ENCODE results near the gene ACKR4. TPM values are rescaled to one million over a fixed set of nuclear protein-coding genes. Genes with fewer than 3 reads are reported as not detected.
"Not testable (repeated sequence)": the region's sequence is repeated elsewhere in the genome, so short reads cannot be mapped to it uniquely, and the experiment has no call there.

ACKR4 gene
- polyA plus RNA-seq, 4 donors = 1.6 to 6.6 (median 2.2) TPM

DNA sequence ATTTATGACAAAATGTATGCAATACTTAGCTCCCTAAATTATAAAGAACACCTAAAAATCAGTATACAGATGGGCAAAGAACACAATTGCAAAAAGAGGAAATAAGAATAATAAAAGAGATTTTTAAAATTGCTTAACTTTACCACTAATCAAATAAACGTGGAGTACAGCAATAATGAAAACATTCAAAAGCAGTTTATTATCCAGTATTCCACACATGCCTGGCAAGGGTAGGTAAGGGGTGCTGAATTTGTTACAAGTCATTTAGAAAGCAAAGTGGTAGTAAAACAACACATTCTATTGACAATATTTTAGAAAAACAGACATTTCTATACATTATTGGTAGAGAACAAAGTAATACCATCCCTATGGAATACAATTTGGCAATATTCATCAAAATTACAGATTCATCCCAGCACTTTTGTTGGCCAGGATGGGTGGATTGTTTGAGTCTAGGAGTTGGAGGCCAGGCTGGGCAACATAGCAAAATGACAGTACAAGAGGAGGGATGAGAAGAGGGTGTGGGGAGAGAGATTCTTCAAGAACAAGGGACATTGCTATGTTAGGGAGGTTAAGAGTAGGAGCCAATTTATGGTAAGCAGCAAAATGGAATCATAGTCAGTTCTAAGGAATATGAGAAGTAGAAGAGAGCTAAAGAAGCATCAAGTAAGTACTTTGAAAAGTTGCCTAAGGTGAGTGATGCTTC, 3.7 kb upstream of the ACKR4 start:
- no peak for DNase-seq (ENCODE audit: low read depth in 4 of 4, low spot score in 3 of 4)

GRCh38 chr3:132593947-132594323, 3.1 kb upstream of the ACKR4 start:
- DNase-seq (ENCODE audit: low read depth in 4 of 4, low spot score in 3 of 4) = no peak

- DNase-seq (ENCODE audit: low read depth in 4 of 4, low spot score in 3 of 4) = no peak
Observed at GRCh38 chr3:132594498-132594897, 2.6 kb upstream of the ACKR4 start.

DNA sequence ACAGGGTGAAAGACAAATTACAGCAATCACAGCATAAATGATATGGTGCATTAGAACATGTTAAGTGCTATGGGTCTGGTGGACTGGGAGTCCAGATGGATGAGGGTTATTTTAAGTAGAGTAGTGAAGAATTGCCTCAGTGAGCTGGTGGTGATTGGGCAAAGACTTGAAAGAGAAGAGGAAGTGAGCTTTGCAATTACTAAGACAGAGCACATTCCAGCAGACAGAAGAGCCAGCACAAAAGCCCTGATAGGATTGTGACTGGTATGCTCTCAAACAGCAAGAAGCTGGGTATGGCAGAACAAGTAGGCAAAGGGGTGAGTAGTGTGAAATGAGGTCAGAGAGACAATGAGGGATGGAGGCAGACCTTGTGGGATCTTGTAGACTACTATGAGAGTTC, 2.1 kb upstream of the ACKR4 start:
- DNase-seq (ENCODE audit: low read depth in 4 of 4, low spot score in 3 of 4) = no peak

DNA sequence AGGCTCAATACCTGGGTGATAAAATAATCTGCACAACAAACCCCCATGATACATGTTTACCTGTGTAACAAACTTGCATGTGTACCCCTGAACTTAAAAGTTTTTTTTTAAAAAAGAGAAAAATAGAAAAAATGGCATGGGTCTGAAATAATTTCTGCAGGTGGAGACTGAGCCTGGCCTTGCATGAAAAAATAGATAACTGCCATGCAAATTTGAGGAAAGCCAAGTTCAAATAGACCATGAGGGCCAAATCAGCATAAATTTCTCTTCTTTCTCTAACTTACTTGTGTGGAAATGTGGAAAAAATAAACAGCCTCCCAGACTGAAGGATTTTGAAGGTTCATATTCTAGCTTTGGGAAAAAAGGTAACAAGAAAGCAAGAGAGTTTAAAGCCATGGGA, 744 bp upstream of the ACKR4 start:
- DNase-seq (ENCODE audit: low read depth in 4 of 4, low spot score in 3 of 4) = no peak

GRCh38 chr3:132597660-132598059, 590 bp downstream of the ACKR4 start:
- no peak for DNase-seq (ENCODE audit: low read depth in 4 of 4, low spot score in 3 of 4)

DNA sequence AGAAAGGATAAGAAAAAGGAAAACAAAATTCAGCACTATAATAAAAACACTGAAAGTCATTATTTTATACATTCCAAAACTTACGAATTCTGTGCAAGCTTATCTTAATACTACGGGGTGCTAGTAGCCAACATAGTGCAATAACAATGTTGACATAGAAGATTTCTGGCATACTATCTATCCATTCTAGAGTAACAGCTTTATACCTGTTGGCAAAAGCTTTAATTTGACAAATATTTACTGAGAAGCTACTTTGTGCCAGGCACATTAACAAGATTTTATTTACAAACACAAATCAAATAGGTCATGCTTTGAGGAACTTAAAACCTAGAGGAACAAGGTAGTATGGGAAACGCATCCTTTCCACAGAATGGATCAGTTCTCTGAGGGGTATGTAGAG, 1.1 kb downstream of the ACKR4 start:
- no peak for DNase-seq (ENCODE audit: low read depth in 4 of 4, low spot score in 3 of 4)

DNA sequence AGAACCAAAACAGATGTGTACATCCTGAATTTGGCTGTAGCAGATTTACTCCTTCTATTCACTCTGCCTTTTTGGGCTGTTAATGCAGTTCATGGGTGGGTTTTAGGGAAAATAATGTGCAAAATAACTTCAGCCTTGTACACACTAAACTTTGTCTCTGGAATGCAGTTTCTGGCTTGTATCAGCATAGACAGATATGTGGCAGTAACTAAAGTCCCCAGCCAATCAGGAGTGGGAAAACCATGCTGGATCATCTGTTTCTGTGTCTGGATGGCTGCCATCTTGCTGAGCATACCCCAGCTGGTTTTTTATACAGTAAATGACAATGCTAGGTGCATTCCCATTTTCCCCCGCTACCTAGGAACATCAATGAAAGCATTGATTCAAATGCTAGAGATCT, 3.5 kb downstream of the ACKR4 start:
- not testable (repeated sequence) for DNase-seq (ENCODE audit: low read depth in 4 of 4, low spot score in 3 of 4)

DNA sequence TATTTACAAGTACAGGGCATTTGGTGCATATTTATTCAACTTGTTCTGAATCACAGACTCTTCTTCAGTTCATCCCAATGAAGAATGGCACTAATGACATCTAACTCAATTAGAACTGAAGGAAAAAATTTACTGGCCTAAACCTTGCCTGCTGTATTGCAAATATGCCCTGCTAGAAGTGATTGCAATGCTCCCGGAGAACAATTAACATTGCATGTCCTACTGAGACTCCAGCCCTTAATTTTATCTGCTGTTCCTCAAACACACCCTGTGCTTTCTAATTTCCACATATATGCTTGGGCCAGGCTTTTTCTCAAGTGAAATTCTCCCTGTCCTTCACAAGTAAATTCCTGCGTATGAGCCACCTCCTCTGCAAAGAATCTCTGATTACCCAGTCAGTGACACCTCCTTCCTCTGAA, 8.3 kb downstream of the ACKR4 start:
- DNase-seq (ENCODE audit: low read depth in 4 of 4, low spot score in 3 of 4) = no peak

DNA sequence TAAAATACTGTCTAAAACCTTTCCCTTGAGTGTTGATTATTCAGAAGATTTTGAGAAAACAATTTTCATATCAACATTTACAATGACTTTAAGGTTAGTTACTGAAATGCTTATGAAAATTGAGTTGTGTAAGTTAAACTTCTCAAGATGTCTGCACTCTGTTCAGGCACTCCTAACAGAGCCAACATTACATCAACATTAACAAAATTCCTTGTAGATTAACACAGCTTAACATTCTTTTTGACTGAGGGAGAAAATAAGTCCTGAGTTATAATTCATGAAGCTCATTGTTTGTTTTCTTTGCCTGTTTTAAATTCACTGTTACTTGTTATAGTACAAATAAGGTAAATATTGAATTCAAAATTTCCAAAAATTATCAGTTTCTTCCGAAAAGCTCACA, 9.0 kb downstream of the ACKR4 start:
- DNase-seq (ENCODE audit: low read depth in 4 of 4, low spot score in 3 of 4) = no peak

DNA sequence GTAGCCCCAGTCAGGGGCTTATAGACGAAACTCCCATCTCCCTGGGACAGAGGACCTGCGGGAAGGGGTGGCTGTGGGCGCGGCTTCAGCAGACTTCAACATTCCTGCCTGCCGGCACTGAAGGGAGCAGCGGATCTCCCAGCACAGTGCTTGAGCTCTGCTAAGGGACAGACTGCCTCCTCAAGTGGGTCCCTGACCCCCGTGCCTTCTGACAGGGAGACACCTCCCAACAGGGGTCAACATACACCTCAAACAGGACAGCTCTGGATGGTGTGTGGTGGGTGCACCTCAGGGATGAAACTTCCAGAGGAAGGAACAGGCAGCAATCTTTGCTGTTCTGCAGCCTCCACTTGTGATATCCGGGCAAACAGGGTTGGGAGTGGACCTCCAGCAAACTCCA, 9.6 kb downstream of the ACKR4 start:
- not testable (repeated sequence) for DNase-seq (ENCODE audit: low read depth in 4 of 4, low spot score in 3 of 4)

- DNase-seq (ENCODE audit: low read depth in 4 of 4, low spot score in 3 of 4) = not testable (repeated sequence)
Observed at GRCh38 chr3:132615301-132615700, 18.2 kb downstream of the ACKR4 start.

- no peak for DNase-seq (ENCODE audit: low read depth in 4 of 4, low spot score in 3 of 4)
Observed at GRCh38 chr3:132615881-132616280, 18.8 kb downstream of the ACKR4 start.

GRCh38 chr3:132616780-132617179, 19.7 kb downstream of the ACKR4 start:
- no peak for DNase-seq (ENCODE audit: low read depth in 4 of 4, low spot score in 3 of 4)

DNA sequence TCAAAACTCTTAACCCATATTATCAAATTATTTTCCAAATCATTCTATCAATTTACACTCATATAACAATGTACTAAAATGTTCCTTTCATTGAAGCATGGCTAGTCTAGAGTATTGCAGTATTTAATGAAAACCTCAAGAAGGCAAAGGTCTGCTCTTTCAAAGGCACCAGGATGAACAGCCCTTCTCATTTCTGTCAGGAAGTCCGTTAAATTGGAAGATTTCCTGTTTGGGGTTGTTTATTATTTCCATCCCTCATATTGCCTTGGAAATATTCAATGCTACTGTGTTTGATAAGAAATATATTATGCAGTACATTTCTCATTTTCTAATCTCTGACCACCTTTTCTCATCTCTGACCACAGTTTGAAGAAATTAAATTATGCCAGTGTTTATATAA, 25.1 kb downstream of the ACKR4 start:
- no peak for DNase-seq (ENCODE audit: low read depth in 4 of 4, low spot score in 3 of 4)

DNA sequence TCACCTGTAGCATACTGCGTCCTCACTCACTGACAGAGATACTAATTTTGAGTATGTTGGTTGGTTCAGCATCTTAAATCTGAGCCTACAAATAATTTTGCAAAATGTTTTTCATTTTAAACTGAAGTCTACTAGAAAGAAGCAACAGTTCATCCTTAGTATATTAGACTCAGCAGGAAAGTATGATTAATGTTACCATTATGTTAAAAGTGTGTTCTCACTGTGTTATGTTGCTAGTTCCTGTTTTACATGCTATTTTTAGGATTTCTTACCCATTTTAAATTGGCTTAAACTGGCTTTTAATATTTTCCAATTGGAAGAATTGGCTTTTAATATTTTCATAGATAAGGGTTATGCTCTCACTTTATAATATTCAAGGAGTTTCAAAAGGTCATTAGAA, 25.7 kb downstream of the ACKR4 start:
- DNase-seq (ENCODE audit: low read depth in 4 of 4, low spot score in 3 of 4) = no peak

GRCh38 chr3:132623646-132624045, 26.6 kb downstream of the ACKR4 start:
- no peak for DNase-seq (ENCODE audit: low read depth in 4 of 4, low spot score in 3 of 4)

GRCh38 chr3:132624790-132625189, 27.7 kb downstream of the ACKR4 start:
- DNase-seq (ENCODE audit: low read depth in 4 of 4, low spot score in 3 of 4) = no peak

DNA sequence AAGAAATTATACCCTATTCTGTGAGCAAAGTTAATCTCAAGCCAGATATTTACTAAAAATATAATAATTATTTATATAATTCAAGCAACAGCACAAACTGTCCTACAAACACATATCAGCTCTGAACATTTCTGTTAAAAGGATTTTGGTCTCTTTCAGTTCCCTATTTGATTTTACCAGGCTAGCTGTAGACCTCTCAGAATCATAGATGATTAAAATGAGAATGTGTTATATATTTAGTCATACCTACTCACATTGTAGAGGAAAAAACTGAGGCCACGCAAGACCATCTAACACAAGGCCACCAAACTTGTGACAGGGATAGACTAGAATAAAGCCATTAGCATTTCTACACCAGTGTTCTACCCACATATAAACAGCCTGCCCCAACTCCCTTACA, 28.5 kb downstream of the ACKR4 start:
- DNase-seq (ENCODE audit: low read depth in 4 of 4, low spot score in 3 of 4) = no peak

GRCh38 chr3:132626955-132627354, 29.9 kb downstream of the ACKR4 start:
- DNase-seq (ENCODE audit: low read depth in 4 of 4, low spot score in 3 of 4) = no peak

DNA sequence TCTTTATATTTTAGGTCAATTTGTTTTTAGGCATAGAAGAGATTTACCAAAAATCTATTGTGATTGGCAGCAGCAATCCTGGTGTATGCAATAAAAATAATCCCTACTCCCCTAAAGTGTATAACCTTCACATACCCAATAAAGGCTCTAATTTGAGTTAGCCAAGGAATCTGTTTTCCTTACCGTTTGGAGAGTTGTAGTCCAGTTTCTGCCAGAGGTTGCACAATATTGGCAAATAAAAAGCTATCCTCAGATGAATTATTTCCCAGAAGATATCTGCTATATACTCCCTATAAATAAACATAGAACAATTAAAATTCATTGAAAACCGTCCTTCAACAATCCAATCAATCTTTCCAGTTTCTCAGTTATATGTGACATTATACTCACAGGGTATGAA, 31.1 kb downstream of the ACKR4 start:
- no peak for DNase-seq (ENCODE audit: low read depth in 4 of 4, low spot score in 3 of 4)

DNA sequence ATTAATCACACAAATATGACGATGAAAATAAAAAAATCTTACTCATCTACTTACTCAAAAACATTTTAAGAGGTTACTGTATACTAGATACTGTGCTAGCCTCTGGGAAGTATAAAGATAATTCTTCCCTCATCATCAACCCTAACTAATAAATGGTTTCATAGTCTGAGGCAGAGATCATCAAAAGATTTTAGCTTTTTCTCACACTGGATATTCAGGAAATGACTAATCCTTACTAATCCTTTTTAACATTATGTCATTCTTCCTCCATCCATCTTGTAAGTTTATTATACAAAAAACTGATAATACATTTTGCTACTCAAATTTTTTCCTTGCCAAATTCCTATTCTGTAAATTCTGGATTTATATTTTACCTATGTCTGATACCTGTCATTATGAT, 32.9 kb downstream of the ACKR4 start:
- no peak for DNase-seq (ENCODE audit: low read depth in 4 of 4, low spot score in 3 of 4)

GRCh38 chr3:132630612-132631011, 33.5 kb downstream of the ACKR4 start:
- no peak for DNase-seq (ENCODE audit: low read depth in 4 of 4, low spot score in 3 of 4)
